Pancreas (tissue), 10 donors: ENCODE results near the gene KRTAP5-9. TPM values are rescaled to one million over a fixed set of nuclear protein-coding genes. Genes with fewer than 3 reads are reported as not detected.
"Not testable (repeated sequence)": the region's sequence is repeated elsewhere in the genome, so short reads cannot be mapped to it uniquely, and the experiment has no call there.

ENCODE experiments used
- ATAC-seq, 4 donors: fragments of 200-7000 bp; cut with Tn5 transposase; one replicate each; pipeline versions ENCODE4 v1.8.0 to v1.9.1; 2020; ENCODE audit warnings: mild to moderate bottlenecking in 4 of 4, moderate library complexity in 4 of 4
- DNase-seq, 6 donors: peaks; one replicate each; pipeline ENCODE4 v3.0.0-alpha.2; 2020
- FAIRE-seq: peaks from 2 replicates; lab custom pipeline; 2012; peaks lifted over from hg19 to GRCh38; lab: Jason Lieb, UNC
- H3K27ac ChIP-seq, 4 donors: fragments of 200-600 bp; sonication (generic); 1 replicate in 3 of 4; 2 replicates in 1 of 4; pipeline versions ENCODE4 v1.5.0 to v1.8.0; 2020
- H3K27me3 ChIP-seq, 4 donors: fragments of 200-600 bp; one replicate each; pipeline ENCODE4 v1.8.0; 2021
- H3K36me3 ChIP-seq, 3 donors: fragments of 200-600 bp; sonication (generic) in 1 of 3; one replicate each; pipeline versions ENCODE4 v1.5.0 to v1.8.0; 2020 to 2021
- H3K4me1 ChIP-seq, 3 donors: fragments of 200-600 bp; one replicate each; pipeline ENCODE4 v1.8.0; 2021
- H3K4me3 ChIP-seq, 4 donors: fragments of 200-600 bp; sonication (generic) in 2 of 4; one replicate each; pipeline versions ENCODE4 v1.5.0 to v1.8.0; 2020 to 2021
- H3K9me3 ChIP-seq, 4 donors: fragments of 200-600 bp; one replicate each; pipeline ENCODE4 v1.8.0; 2021
- CTCF ChIP-seq, 4 donors: fragments of 200-600 bp; sonication (generic) in 3 of 4; IDR thresholded peaks; one replicate each; pipeline versions ENCODE4 v1.5.0 to v1.8.0; 2021; ENCODE audit warnings: antibody characterized with exemption in 4 of 4
- WGBS, 2 donors: extraction: QIAGEN DNeasy Blood & Tissue Kit; methylation state at CpG; one replicate each; pipeline ENCODE4 v1.1.7; 2013; 5-methylcytosine and 5-hydroxymethylcytosine counted together
- intact Hi-C, 3 donors: fragments of 100-400 bp; cut with DNase I; formaldehyde crosslinking; loops; one replicate each; pipeline versions ENCODE4 v1.11.1 to v1.14.2; 2022
- polyA plus RNA-seq, 2 donors: library from polyadenylated mRNA; stranded (reverse); fragments of 200-250 nt; gene quantifications; one replicate each; pipeline ENCODE4 v1.2.3, GENCODE V29; 2013
- total RNA-seq, 6 donors: library from RNA; stranded (reverse); fragmentation: NEBNext Ultra II Directional in 4 of 6; extraction: Animal tissue kit (Norgen Biotek cat#: 25700) in 4 of 6; gene quantifications; one replicate each; pipeline versions ENCODE4 v1.2.1 to v1.2.4, GENCODE V29; 2021 to 2023
- donor health status: healthy with polysubstance abuse.
- donor health status: DM: no; HTN: no; CAD: no; lungs with moderate emphysema.
- donor health status: DM: no; HTN: no; CAD: no.
- donor health status: control.
- donor health status: control.
- donor health status: Bipolar disorder and iron deficiency.
- donor health status: DM: yes; HTN: yes; CAD: no.
- donor health status: DM: no; HTN: no; CAD: no.
- donor health status: DM: no; HTN: no; CAD: no.
- donor health status: DM: yes; HTN: yes; CAD: no.

KRTAP5-9 gene
- total and polyA plus RNA-seq, 8 donors, result 0.14 to 1.0 (median 0.19) TPM; not detected in 1

GRCh38 chr11:71538666-71538990 lies 9.6 kb upstream of the KRTAP5-9 start:
- intact Hi-C loops, result no loop called here
- FAIRE-seq (no peak), ATAC-seq (no peak), DNase-seq (no peak)
- H3K27me3 ChIP-seq, result no peaks in the 10 kb centered on the region
- H3K9me3 ChIP-seq, result no peaks in the 10 kb centered on the region
- TF ChIP-seq CTCF (IDR thresholded peaks at IDR 0.05), result no peak
- no peak overlapping the region for H3K27ac ChIP-seq
- peaks cover 0 to 10% (median 6%) of the 10 kb centered on the region in 3 donors for H3K4me1 ChIP-seq
- WGBS, 2 donors, result 93 to 98% methylated on average over 4 of the region's 4 CpGs
- no peak overlapping the region for H3K4me3 ChIP-seq
- no peaks in the 10 kb centered on the region for H3K36me3 ChIP-seq

DNA sequence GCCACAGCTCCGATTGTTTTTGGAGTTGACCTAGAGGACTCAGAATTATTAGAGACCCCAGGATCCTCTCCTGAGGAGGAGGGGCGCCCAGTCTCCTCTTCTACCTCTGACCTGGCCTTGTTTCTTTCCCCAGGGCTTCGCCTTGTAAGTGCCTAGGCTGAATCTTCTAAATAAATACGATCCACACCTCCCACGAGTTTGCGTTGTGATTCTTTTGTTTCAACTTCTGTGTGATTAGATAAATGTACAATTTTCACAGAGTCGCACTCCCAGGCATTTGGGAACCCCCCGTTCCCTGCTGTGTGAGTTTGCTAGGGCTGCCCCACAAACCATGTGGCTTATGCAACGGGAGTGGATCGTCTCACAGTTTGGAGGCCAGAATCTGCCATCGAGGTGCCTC lies 9.2 kb upstream of the KRTAP5-9 start:
- no peak for ATAC-seq
- Histone ChIP-seq H3K27me3 (no peaks in the 10 kb centered on the region), H3K36me3 (no peaks in the 10 kb centered on the region), H3K4me3 (no peak overlapping the region), H3K4me1 (peaks cover 0 to 10% (median 6%) of the 10 kb centered on the region in 3 donors), H3K27ac (no peak overlapping the region), H3K9me3 (no peaks in the 10 kb centered on the region)
- 79 to 84% methylated on average over 11 of the region's 11 CpGs for WGBS, 2 donors
- no peak for TF ChIP-seq CTCF (IDR thresholded peaks at IDR 0.05)
- no peak for FAIRE-seq
- intact Hi-C loops, result no loop called here
- DNase-seq, result no peak

DNA sequence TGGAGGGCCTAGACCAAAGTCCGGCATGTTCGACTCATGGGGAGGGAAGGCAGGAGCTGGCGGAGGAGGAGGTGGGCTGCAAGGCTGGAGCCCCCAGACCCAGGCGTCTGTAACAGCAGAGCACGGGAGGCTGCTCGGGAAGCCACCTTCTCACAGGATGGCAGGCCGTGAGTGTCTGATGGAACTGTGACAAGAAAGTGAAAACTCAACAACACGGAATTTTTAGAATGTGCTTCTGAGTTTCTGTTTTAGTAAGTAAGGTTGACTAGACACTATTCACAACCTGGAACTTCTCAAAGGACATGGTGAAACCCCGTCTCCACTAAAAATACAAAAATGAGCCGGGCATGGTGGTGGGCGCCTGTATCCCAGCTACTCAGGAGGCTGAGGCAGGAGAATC lies 8.2 kb upstream of the KRTAP5-9 start:
- DNase-seq, H3K9me3 ChIP-seq, H3K4me1 ChIP-seq, H3K36me3 ChIP-seq, FAIRE-seq, H3K27me3 ChIP-seq, H3K4me3 ChIP-seq, ATAC-seq, H3K27ac ChIP-seq, intact Hi-C loops: not testable (repeated sequence)
- 90 to 96% methylated on average over 11 of the region's 11 CpGs for WGBS, 2 donors

GRCh38 chr11:71540521-71541304 lies 7.5 kb upstream of the KRTAP5-9 start:
- H3K4me3 ChIP-seq, H3K9me3 ChIP-seq, ATAC-seq, FAIRE-seq, H3K36me3 ChIP-seq, H3K4me1 ChIP-seq, DNase-seq, H3K27ac ChIP-seq, H3K27me3 ChIP-seq, intact Hi-C loops: not testable (repeated sequence)
- WGBS, 2 donors, result 90 to 92% methylated on average over 9 of the region's 9 CpGs

DNA sequence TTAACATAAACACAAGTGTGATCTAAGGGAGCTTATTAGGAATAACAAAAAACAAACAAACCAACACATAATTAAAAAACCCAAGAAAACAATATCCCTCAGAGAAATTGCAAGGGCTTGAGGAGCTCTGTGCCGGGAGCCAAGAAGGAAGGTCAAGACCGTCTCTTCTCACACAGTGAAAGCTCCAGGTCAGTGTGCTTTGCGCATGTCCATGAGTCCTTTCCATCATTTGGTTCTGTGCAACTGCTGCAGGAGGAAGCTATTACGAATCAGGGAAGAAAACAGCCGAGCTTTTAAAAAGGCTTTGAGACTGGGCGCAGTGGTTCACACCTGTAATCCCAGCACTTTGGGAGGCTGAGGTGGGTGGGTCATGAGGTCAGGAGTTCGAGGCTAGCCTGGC lies 5.8 kb upstream of the KRTAP5-9 start:
- H3K27ac ChIP-seq, result no peak overlapping the region
- FAIRE-seq, result no peak
- H3K4me1 ChIP-seq, result no peaks in the 10 kb centered on the region
- no peaks in the 10 kb centered on the region for H3K27me3 ChIP-seq
- no peak for ATAC-seq
- TF ChIP-seq CTCF (IDR thresholded peaks at IDR 0.05), result no peak
- H3K36me3 ChIP-seq, result no peaks in the 10 kb centered on the region
- H3K4me3 ChIP-seq, result no peak overlapping the region
- intact Hi-C loops, result no loop called here
- 88 to 89% methylated on average over 7 of the region's 7 CpGs for WGBS, 2 donors
- no peaks in the 10 kb centered on the region for H3K9me3 ChIP-seq
- no peak for DNase-seq
